Fibroblast of lung (primary cell): Measurements from ENCODE around the gene MT3. TPM values are rescaled to one million over a fixed set of nuclear protein-coding genes. Genes with fewer than 3 reads are reported as not detected.
A peak's percentile ranks its signal among the peaks of the same experiment; 100 is the strongest.

Experiments used
- DNase-seq, 2 donors: peaks; one replicate each; pipeline versions ENCODE4 v3.0.0 to v3.0.0-alpha.2; 2010; ENCODE audit warnings: low read depth in 2 of 2
- H2AFZ ChIP-seq: 2 replicates; pipeline ENCODE4 v1.5.1; 2012; ENCODE audit warnings: low read length, control low read depth, inconsistent platforms
- H3K27ac ChIP-seq: 2 replicates; pipeline ENCODE4 v1.5.1; 2011; ENCODE audit warnings: low read length, control low read depth; ENCODE audit not compliant: insufficient read depth
- H3K27me3 ChIP-seq: 2 replicates; pipeline ENCODE4 v1.5.1; 2011; ENCODE audit warnings: mild to moderate bottlenecking, low read length; ENCODE audit not compliant: control insufficient read depth, insufficient read depth
- H3K36me3 ChIP-seq: 2 replicates; pipeline ENCODE4 v1.5.1; 2011; ENCODE audit warnings: low read length; ENCODE audit not compliant: control insufficient read depth, insufficient read depth
- H3K4me1 ChIP-seq: 2 replicates; pipeline ENCODE4 v1.5.1; 2011; ENCODE audit warnings: low read length; ENCODE audit not compliant: control insufficient read depth, insufficient read depth; ENCODE audit errors: extremely low read depth
- H3K4me2 ChIP-seq: 2 replicates; pipeline ENCODE4 v1.5.1; 2011; ENCODE audit warnings: low read length, control low read depth; ENCODE audit not compliant: insufficient read depth; ENCODE audit errors: extremely low read depth
- H3K4me3 ChIP-seq, 4 experiments: fragments of 200-600 bp in 1 of 4; sonication (generic) in 1 of 4; replicated peaks in 1 of 4; 2 replicates each; pipeline ENCODE4 v1.5.1; 2011 to 2016; ENCODE audit warnings: low read length in 4 of 4, low read depth in 3 of 4, mild to moderate bottlenecking in 3 of 4, control low read depth in 2 of 4, inconsistent platforms in 1 of 4, mixed read lengths in 1 of 4; ENCODE audit not compliant: insufficient read depth in 1 of 4; ENCODE audit errors: control extremely low read depth in 1 of 4
- H3K79me2 ChIP-seq: 2 replicates; pipeline ENCODE4 v1.5.1; 2012; ENCODE audit warnings: mild to moderate bottlenecking, low read length, inconsistent platforms; ENCODE audit not compliant: control insufficient read depth, insufficient read depth
- H3K9ac ChIP-seq: 2 replicates; pipeline ENCODE4 v1.5.1; 2011; ENCODE audit warnings: mild to moderate bottlenecking, low read length, control low read depth; ENCODE audit not compliant: insufficient read depth
- H3K9me3 ChIP-seq: 2 replicates; pipeline ENCODE4 v1.5.1; 2012; ENCODE audit warnings: low read depth, low read length; ENCODE audit not compliant: control insufficient read depth, insufficient read depth
- H4K20me1 ChIP-seq: 2 replicates; pipeline ENCODE4 v1.5.1; 2011; ENCODE audit warnings: low read length; ENCODE audit not compliant: control insufficient read depth, insufficient read depth; ENCODE audit errors: extremely low read depth
- CTCF ChIP-seq, 2 donors: IDR thresholded peaks in 1 of 2; conservative IDR thresholded peaks in 1 of 2; 1 replicate in 1 of 2; 2 replicates in 1 of 2; pipeline ENCODE4 v1.5.1; 2011 to 2012; ENCODE audit warnings: low read length in 2 of 2, control low read depth in 1 of 2, inconsistent platforms in 1 of 2, low read depth in 1 of 2, mild to moderate bottlenecking in 1 of 2
- EZH2 ChIP-seq: IDR thresholded peaks from 2 replicates; pipeline ENCODE4 v1.5.1; 2012; ENCODE audit warnings: low read length, control low read depth, mild to moderate bottlenecking; ENCODE audit errors: missing control alignments
- polyA plus RNA-seq, 2 donors: library from polyadenylated mRNA; depleted of rRNA in 1 of 2; stranded (reverse) in 1 of 2; unstranded in 1 of 2; fragments of >200 nt; gene quantifications; 2 replicates each; pipeline ENCODE4 v1.2.1, GENCODE V29; 2011 to 2012; ENCODE audit warnings: missing spikeins in 1 of 2
- total RNA-seq: library from RNA; depleted of rRNA; stranded (reverse); fragments of >200 nt; gene quantifications from 2 replicates; pipeline ENCODE4 v1.2.1, GENCODE V29; 2014

MT3 gene
- total and polyA plus RNA-seq, 2 donors (not counting 1 experiment from before 2014, with no cell fraction given): not detected

GRCh38 chr16:56571525-56571924 is 17.8 kb upstream of the MT3 start:
- TF ChIP-seq CTCF (conservative IDR thresholded peaks at IDR 0.05 in 1 of 2, IDR thresholded peaks at IDR 0.05 in 1 of 2; ENCODE audit: low read depth in 1 of 2, low read length in 2 of 2) (no peak), EZH2 (no peak)
- H3K4me3 ChIP-seq: no peak overlapping the region
- H3K4me2 ChIP-seq: no peak overlapping the region
- peaks cover 15% of the 10 kb centered on the region for H3K27me3 ChIP-seq
- no peaks in the 10 kb centered on the region for H3K79me2 ChIP-seq
- no peak overlapping the region for H3K9ac ChIP-seq
- no peak overlapping the region for H2AFZ ChIP-seq
- no peak overlapping the region for H3K27ac ChIP-seq
- H4K20me1 ChIP-seq: no peaks in the 10 kb centered on the region
- no peaks in the 10 kb centered on the region for H3K36me3 ChIP-seq
- DNase-seq: no peak
- no peaks in the 10 kb centered on the region for H3K4me1 ChIP-seq
- H3K9me3 ChIP-seq: no peaks in the 10 kb centered on the region

GRCh38 chr16:56574625-56575024 is 14.7 kb upstream of the MT3 start:
- H3K36me3 ChIP-seq: no peaks in the 10 kb centered on the region
- H2AFZ ChIP-seq: no peak overlapping the region
- TF ChIP-seq CTCF (conservative IDR thresholded peaks at IDR 0.05 in 1 of 2, IDR thresholded peaks at IDR 0.05 in 1 of 2; ENCODE audit: low read depth in 1 of 2, low read length in 2 of 2): no peak
- no peaks in the 10 kb centered on the region for H3K79me2 ChIP-seq
- no peak overlapping the region for H3K9ac ChIP-seq
- H3K4me2 ChIP-seq: no peak overlapping the region
- DNase-seq: no peak
- H3K4me3 ChIP-seq: no peak overlapping the region
- no peaks in the 10 kb centered on the region for H3K9me3 ChIP-seq
- H3K27me3 ChIP-seq: peaks cover 3% of the 10 kb centered on the region
- no peaks in the 10 kb centered on the region for H4K20me1 ChIP-seq
- H3K4me1 ChIP-seq: no peaks in the 10 kb centered on the region
- no peak overlapping the region for H3K27ac ChIP-seq

- Histone ChIP-seq H3K4me1 (no peaks in the 10 kb centered on the region), H3K9ac (no peak overlapping the region), H3K79me2 (no peaks in the 10 kb centered on the region), H3K4me2 (no peak overlapping the region), H3K9me3 (no peaks in the 10 kb centered on the region), H4K20me1 (no peaks in the 10 kb centered on the region), H3K27ac (no peak overlapping the region), H3K36me3 (no peaks in the 10 kb centered on the region), H2AFZ (no peak overlapping the region), H3K4me3 (no peak overlapping the region), H3K27me3 (no peaks in the 10 kb centered on the region)
- DNase-seq: peak; percentile 39 to 67
- TF ChIP-seq EZH2 (no peak), CTCF (conservative IDR thresholded peaks at IDR 0.05 in 1 of 2, IDR thresholded peaks at IDR 0.05 in 1 of 2; ENCODE audit: low read depth in 1 of 2, low read length in 2 of 2) (peak; percentile 69 to 79)
Observed at GRCh38 chr16:56576585-56577299, 12.6 kb upstream of the MT3 start.
